ENCODE results near the gene BCO1. TPM values are rescaled to one million over a fixed set of nuclear protein-coding genes. Genes with fewer than 3 reads are reported as not detected.

The BCO1 gene
- total RNA-seq, 4 donors from 2014 or later = 0.11 to 0.42 (median 0.17) TPM; not detected in 1

- WGBS = 70% methylated on average over 4 of the region's 4 CpGs
- no peak for TF ChIP-seq POLR2AphosphoS5 (IDR thresholded peaks at IDR 0.05)
- no peak for TF ChIP-seq EP300 (IDR thresholded peaks at IDR 0.05)
- TF ChIP-seq POLR2A (IDR thresholded peaks at IDR 0.05; ENCODE audit: low read depth) = no peak
- no peak for DNase-seq (ENCODE audit: extremely low spot score)
- Histone ChIP-seq H3K27me3 (peaks cover 0 to 4% (median 0%) of the 10 kb centered on the region in 4 donors), H3K36me3 (no peaks in the 10 kb centered on the region), H3K9me3 (no peaks in the 10 kb centered on the region), H3K27ac (replicated peaks in 1 of 4) (no peak overlapping the region), H3K4me3 (no peak overlapping the region), H3K4me1 (peaks cover 0 to 6% (median 0%) of the 10 kb centered on the region in 4 donors)
- intact Hi-C loops (cut with DNase I) = no loop called here
These were observed 37.2 kb upstream of the BCO1 start for GRCh38 chr16:81201267-81201666.

- WGBS = 26% methylated on average over 13 of the region's 14 CpGs
- Histone ChIP-seq H3K27me3 (peaks cover 0 to 15% (median 0%) of the 10 kb centered on the region in 4 donors), H3K9me3 (no peaks in the 10 kb centered on the region), H3K4me3 (no peak overlapping the region), H3K36me3 (no peaks in the 10 kb centered on the region), H3K27ac (replicated peaks in 1 of 4) (no peak overlapping the region), H3K4me1 (peaks cover 0 to 6% (median 0%) of the 10 kb centered on the region in 4 donors)
- TF ChIP-seq CTCF (IDR thresholded peaks at IDR 0.05) (peak; percentile 50 to 73 (median 57)), EP300 (IDR thresholded peaks at IDR 0.05) (no peak), POLR2A (IDR thresholded peaks at IDR 0.05; ENCODE audit: low read depth) (no peak), POLR2AphosphoS5 (IDR thresholded peaks at IDR 0.05) (no peak)
- no peak for DNase-seq (ENCODE audit: extremely low spot score)
- intact Hi-C loops (cut with DNase I) = loop anchor here (5.0 kb wide), 2 partner anchors 107 to 537 kb away; partner anchors contain the start of gene GAN
These were observed 33.5 kb upstream of the BCO1 start for GRCh38 chr16:81204798-81205680.

DNA sequence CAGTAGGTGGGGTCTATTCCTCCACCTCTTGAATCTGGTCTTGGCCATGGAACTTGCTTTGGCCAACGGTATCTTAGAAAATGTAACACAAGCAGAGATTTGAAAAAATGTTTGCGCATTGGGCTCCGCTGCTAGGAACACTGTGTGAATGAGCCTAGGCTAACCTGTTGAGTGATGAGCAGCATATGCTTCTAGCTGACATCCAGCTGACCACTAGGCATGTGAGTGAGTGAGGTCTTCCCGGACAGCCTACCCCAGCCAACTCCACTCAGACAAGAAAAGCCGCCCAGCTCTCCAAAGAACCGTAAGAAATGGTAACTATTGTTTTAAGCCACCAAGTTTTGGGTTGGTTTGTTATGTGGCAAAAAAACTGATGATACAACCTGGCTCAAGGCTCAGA lies 31.4 kb upstream of the BCO1 start:
- intact Hi-C loops (cut with DNase I) = loop anchor here (5.0 kb wide), 2 partner anchors 105 to 535 kb away; partner anchors contain the start of gene GAN

GRCh38 chr16:81210807-81211206 lies 27.7 kb upstream of the BCO1 start:
- Histone ChIP-seq H3K27me3 (peaks cover 0 to 39% (median 0%) of the 10 kb centered on the region in 4 donors), H3K36me3 (no peaks in the 10 kb centered on the region), H3K9me3 (no peaks in the 10 kb centered on the region), H3K27ac (replicated peaks in 1 of 4) (no peak overlapping the region), H3K4me3 (no peak overlapping the region), H3K4me1 (no peaks in the 10 kb centered on the region)
- WGBS = 42% methylated on average over 2 of the region's 3 CpGs
- intact Hi-C loops (cut with DNase I) = no loop called here
- TF ChIP-seq CTCF (IDR thresholded peaks at IDR 0.05) (no peak), POLR2AphosphoS5 (IDR thresholded peaks at IDR 0.05) (no peak), POLR2A (IDR thresholded peaks at IDR 0.05; ENCODE audit: low read depth) (no peak), EP300 (IDR thresholded peaks at IDR 0.05) (no peak)
- no peak for DNase-seq (ENCODE audit: extremely low spot score)

More for the DNA sequence above, 31.4 kb upstream of the BCO1 start:
- Histone ChIP-seq H3K36me3 (no peaks in the 10 kb centered on the region), H3K27ac (replicated peaks in 1 of 4) (no peak overlapping the region), H3K9me3 (no peaks in the 10 kb centered on the region), H3K27me3 (peaks cover 0 to 28% (median 0%) of the 10 kb centered on the region in 4 donors), H3K4me1 (peaks cover 0 to 6% (median 0%) of the 10 kb centered on the region in 4 donors), H3K4me3 (no peak overlapping the region)
- no peak for DNase-seq (ENCODE audit: extremely low spot score)
- TF ChIP-seq EP300 (IDR thresholded peaks at IDR 0.05) (no peak), POLR2A (IDR thresholded peaks at IDR 0.05; ENCODE audit: low read depth) (no peak), CTCF (IDR thresholded peaks at IDR 0.05) (no peak), POLR2AphosphoS5 (IDR thresholded peaks at IDR 0.05) (no peak)
- WGBS = 33% methylated on average over 6 of the region's 6 CpGs

DNA sequence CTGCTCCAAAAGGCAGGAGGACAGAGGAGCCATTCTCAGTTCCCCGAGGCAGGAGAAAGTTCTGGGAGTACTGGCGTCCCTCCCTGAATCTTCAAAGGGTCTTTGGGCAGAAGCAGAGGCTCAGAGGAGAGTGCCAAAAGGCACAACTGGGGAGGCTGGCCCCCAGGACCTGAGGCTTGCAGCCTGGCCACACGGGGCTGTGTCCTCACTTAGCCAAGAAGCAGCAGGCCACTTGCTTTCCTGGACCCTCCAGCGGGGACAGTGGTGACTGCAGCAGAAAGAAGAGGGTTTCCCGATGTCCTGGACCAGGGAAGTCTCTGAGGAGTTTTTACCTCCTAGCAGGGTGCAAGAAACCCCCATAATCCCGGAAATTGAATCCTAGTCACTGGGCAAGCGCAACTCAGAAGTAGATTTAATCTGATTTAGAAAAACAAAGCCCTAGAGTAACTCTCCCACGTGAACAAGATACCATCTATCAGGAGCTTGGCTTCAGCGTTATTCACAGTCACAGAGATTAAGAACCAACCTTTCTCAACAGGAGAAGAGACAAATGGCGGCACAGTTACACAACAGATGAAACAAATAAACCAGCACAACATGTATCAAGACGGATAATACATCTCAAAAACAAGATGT lies 25.5 kb upstream of the BCO1 start:
- TF ChIP-seq CTCF (IDR thresholded peaks at IDR 0.05) (no peak), POLR2AphosphoS5 (IDR thresholded peaks at IDR 0.05) (no peak), EP300 (IDR thresholded peaks at IDR 0.05) (no peak), POLR2A (IDR thresholded peaks at IDR 0.05; ENCODE audit: low read depth) (no peak)
- H3K4me1 ChIP-seq = no peaks in the 10 kb centered on the region

More for the DNA sequence above, 25.5 kb upstream of the BCO1 start:
- Histone ChIP-seq H3K4me3 (no peak overlapping the region), H3K9me3 (no peaks in the 10 kb centered on the region), H3K27ac (replicated peaks in 1 of 4) (no peak overlapping the region), H3K27me3 (peaks cover 0 to 38% (median 0%) of the 10 kb centered on the region in 4 donors), H3K36me3 (no peaks in the 10 kb centered on the region)
- intact Hi-C loops (cut with DNase I) = no loop called here
- DNase-seq (ENCODE audit: extremely low spot score) = no peak
- 72% methylated on average over 7 of the region's 11 CpGs for WGBS
